ENCODE data around the gene PAK1IP1.
"Not testable (repeated sequence)": the region's sequence is repeated elsewhere in the genome, so short reads cannot be mapped to it uniquely, and the experiment has no call there.

Gene PAK1IP1

GRCh38 chr6:10740061-10740460 is 45.3 kb downstream of the PAK1IP1 start:
- H3K4me1 ChIP-seq (ENCODE audit: control insufficient read depth, insufficient read depth, low read length), result no peaks in the 10 kb centered on the region
- ChIA-PET CTCF (interaction anchor here (0.5 kb wide), 1 partner anchor 23 kb away, joined by 4 read pairs; no protein-coding TSS in a partner anchor), POLR2A (interaction anchor here (0.7 kb wide), 1 partner anchor 72 kb away, joined by 8 read pairs; no protein-coding TSS in a partner anchor)
- no peaks in the 10 kb centered on the region for H3K9me3 ChIP-seq (ENCODE audit: control insufficient read depth, insufficient read depth, low read depth, low read length)
- no peak for TF ChIP-seq ZNF701 (tag by site-specific recombination; IDR thresholded peaks at IDR 0.05)
- no peak for TF ChIP-seq GLIS1 (tag by site-specific recombination; IDR thresholded peaks at IDR 0.05)
- TF ChIP-seq ZBTB20 (tag by site-specific recombination; IDR thresholded peaks at IDR 0.05), result no peak
- no peak for TF ChIP-seq IKZF3 (tag by site-specific recombination; IDR thresholded peaks at IDR 0.05)
- no peak for TF ChIP-seq ZNF114 (tag by site-specific recombination; IDR thresholded peaks at IDR 0.05)
- no peak for TF ChIP-seq ZSCAN4 (tag by site-specific recombination; IDR thresholded peaks at IDR 0.05)
- no peak for TF ChIP-seq ZNF341 (tag by site-specific recombination; IDR thresholded peaks at IDR 0.05; ENCODE audit: low read depth)
- TF ChIP-seq ZBTB21 (tag by site-specific recombination; IDR thresholded peaks at IDR 0.05), result no peak
- TF ChIP-seq ZNF624 (tag by site-specific recombination; IDR thresholded peaks at IDR 0.05), result no peak
- no peak for TF ChIP-seq ZBTB8A (tag by site-specific recombination; IDR thresholded peaks at IDR 0.05)
- no peak for TF ChIP-seq OSR2 (tag by site-specific recombination; IDR thresholded peaks at IDR 0.05)
- TF ChIP-seq HOXA7 (CRISPR knock-in tag; IDR thresholded peaks at IDR 0.05; ENCODE audit: borderline replicate concordance), result no peak
- TF ChIP-seq ZNF274 (IDR thresholded peaks at IDR 0.05; ENCODE audit: low read length), result no peak
- no peak for TF ChIP-seq ZNF274 (tag by site-specific recombination; IDR thresholded peaks at IDR 0.05; ENCODE audit: borderline replicate concordance)
- no peak for TF ChIP-seq ZNF423 (tag by site-specific recombination; IDR thresholded peaks at IDR 0.05)
- TF ChIP-seq ZNF639 (tag by site-specific recombination; IDR thresholded peaks at IDR 0.05), result no peak
- no peak for TF ChIP-seq ZNF48 (tag by site-specific recombination; IDR thresholded peaks at IDR 0.05)
- no peak for TF ChIP-seq KLF16 (tag by site-specific recombination; IDR thresholded peaks at IDR 0.05)
- no peak overlapping the region for H3K4me3 ChIP-seq (ENCODE audit: low read depth, low read length)
- no peaks in the 10 kb centered on the region; a peak in 1 of 3 replicates for H3K36me3 ChIP-seq (ENCODE audit: control insufficient read depth in 2 of 2, insufficient read depth in 1 of 2, low read length in 2 of 2)
- no peak overlapping the region for H3K27ac ChIP-seq (ENCODE audit: extremely low read depth, low read depth, low read length)

DNA sequence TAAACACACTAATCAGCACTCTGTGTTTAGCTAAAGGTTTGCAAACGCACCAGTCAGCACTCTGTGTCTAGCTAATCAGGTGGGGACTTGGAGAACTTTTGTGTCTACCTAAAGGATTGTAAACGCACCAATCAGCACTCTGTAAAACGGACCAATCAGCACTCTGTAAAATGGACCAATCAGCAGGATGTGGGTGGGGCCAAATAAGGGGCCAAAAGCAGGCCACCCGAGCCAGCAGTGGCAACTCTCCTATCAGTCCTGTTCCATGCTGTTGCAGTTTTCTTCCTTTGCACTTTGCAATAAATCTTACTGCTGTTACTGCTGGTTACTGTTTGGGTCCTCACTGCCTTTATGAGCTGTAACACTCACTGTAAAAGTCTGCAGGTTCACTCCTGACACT is 46.9 kb downstream of the PAK1IP1 start:
- not testable (repeated sequence) for H3K9me3 ChIP-seq (ENCODE audit: control insufficient read depth, insufficient read depth, low read depth, low read length); H3K27ac ChIP-seq (ENCODE audit: extremely low read depth, low read depth, low read length); H3K36me3 ChIP-seq (ENCODE audit: control insufficient read depth in 2 of 2, insufficient read depth in 1 of 2, low read length in 2 of 2); H3K4me3 ChIP-seq (ENCODE audit: low read depth, low read length); H3K4me1 ChIP-seq (ENCODE audit: control insufficient read depth, insufficient read depth, low read length)
- ChIA-PET CTCF (interaction anchor here (1.2 kb wide), 1 partner anchor 263 kb away, joined by 5 read pairs; no protein-coding TSS in a partner anchor), POLR2A (interaction anchor here (1.2 to 2.5 kb wide), 4 partner anchors 8 to 19 kb away, joined by 3 to 10 read pairs (median 4); partner anchors contain the start of gene TMEM14C)

GRCh38 chr6:10742251-10742650 is 47.5 kb downstream of the PAK1IP1 start:
- Histone ChIP-seq H3K9me3 (ENCODE audit: control insufficient read depth, insufficient read depth, low read depth, low read length) (no peaks in the 10 kb centered on the region), H3K27ac (ENCODE audit: extremely low read depth, low read depth, low read length) (no peak overlapping the region), H3K4me1 (ENCODE audit: control insufficient read depth, insufficient read depth, low read length) (peaks cover 5% of the 10 kb centered on the region; the same call in 1 of the 2 replicates), H3K4me3 (ENCODE audit: low read depth, low read length) (no peak overlapping the region), H3K36me3 (ENCODE audit: control insufficient read depth in 2 of 2, insufficient read depth in 1 of 2, low read length in 2 of 2) (no peaks in the 10 kb centered on the region; a peak in 1 of 3 replicates)
- ChIA-PET POLR2A (interaction anchor here (1.2 to 2.5 kb wide), 4 partner anchors 9 to 19 kb away, joined by 3 to 10 read pairs (median 4); partner anchors contain the start of gene TMEM14C), CTCF (interaction anchor here (0.6 to 1.2 kb wide), 2 partner anchors 7 to 264 kb away, joined by 3 to 5 read pairs; no protein-coding TSS in a partner anchor)
- TF ChIP-seq ZNF16 (tag by site-specific recombination; IDR thresholded peaks at IDR 0.05; ENCODE audit: low read depth) (no peak), EGR2 (tag by site-specific recombination; IDR thresholded peaks at IDR 0.05; ENCODE audit: low read depth) (no peak), MZF1 (tag by site-specific recombination; IDR thresholded peaks at IDR 0.05; ENCODE audit: borderline replicate concordance) (no peak), HOXD13 (CRISPR knock-in tag; IDR thresholded peaks at IDR 0.05; ENCODE audit: borderline replicate concordance) (no peak), ZNF560 (tag by site-specific recombination; IDR thresholded peaks at IDR 0.05; ENCODE audit: borderline replicate concordance) (no peak), ZNF274 (IDR thresholded peaks at IDR 0.05; ENCODE audit: low read length) (no peak), ZNF274 (tag by site-specific recombination; IDR thresholded peaks at IDR 0.05; ENCODE audit: borderline replicate concordance) (no peak), ZBTB26 (tag by site-specific recombination; optimal IDR thresholded peaks at IDR 0.05) (no peak), FEZF1 (tag by site-specific recombination; IDR thresholded peaks at IDR 0.05) (no peak), PRDM1 (tag by site-specific recombination; IDR thresholded peaks at IDR 0.05) (no peak), ZNF146 (tag by site-specific recombination; IDR thresholded peaks at IDR 0.05) (no peak)
- TF ChIP-seq, protein P1, sequence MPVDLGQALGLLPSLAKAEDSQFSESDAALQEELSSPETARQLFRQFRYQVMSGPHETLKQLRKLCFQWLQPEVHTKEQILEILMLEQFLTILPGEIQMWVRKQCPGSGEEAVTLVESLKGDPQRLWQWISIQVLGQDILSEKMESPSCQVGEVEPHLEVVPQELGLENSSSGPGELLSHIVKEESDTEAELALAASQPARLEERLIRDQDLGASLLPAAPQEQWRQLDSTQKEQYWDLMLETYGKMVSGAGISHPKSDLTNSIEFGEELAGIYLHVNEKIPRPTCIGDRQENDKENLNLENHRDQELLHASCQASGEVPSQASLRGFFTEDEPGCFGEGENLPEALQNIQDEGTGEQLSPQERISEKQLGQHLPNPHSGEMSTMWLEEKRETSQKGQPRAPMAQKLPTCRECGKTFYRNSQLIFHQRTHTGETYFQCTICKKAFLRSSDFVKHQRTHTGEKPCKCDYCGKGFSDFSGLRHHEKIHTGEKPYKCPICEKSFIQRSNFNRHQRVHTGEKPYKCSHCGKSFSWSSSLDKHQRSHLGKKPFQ (tag by site-specific recombination; IDR thresholded peaks at IDR 0.05), result no peak

Measured in HEK293 (cell line).